Stimulated activated CD4-positive, alpha-beta T cell treated with anti-CD3 and anti-CD28 coated beads, Interleukin-2, amount 100 ng/mL, for 48 hours (primary cell): ENCODE measurements around the gene C10orf53.

Experiments used
- DNase-seq, 2 donors: peaks; one replicate each; pipeline ENCODE4 v3.0.0-alpha.2; 2020

C10orf53 gene, protein sequence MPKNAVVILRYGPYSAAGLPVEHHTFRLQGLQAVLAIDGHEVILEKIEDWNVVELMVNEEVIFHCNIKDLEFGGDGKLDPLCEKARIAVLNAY

DNA sequence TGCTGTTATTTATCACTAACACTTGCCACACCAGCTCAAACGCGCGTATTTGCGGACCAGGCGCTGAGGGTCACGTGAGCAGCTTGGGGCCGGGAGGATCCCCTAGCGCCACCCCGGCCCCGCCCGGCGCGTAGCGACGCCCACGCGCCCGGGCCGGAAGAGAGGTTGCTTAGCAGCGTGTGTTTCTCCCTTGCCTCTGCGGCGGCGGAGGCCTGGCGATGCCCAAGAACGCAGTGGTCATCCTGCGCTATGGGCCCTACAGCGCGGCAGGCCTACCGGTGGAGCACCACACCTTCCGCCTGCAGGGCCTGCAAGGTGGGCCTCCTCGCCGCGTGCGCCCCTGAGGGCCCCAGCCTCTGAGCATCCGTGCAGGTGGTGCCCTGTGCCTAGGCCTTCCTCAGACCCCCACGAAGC is at the start of gene C10orf53:
Gene C10orf53 (plus strand): TSS at position 172 of the 414 bp plus-strand sequence. CDS start 47 bp downstream, at position 219.
- peak in 1 of 2 donors; percentile 30 for DNase-seq

DNA sequence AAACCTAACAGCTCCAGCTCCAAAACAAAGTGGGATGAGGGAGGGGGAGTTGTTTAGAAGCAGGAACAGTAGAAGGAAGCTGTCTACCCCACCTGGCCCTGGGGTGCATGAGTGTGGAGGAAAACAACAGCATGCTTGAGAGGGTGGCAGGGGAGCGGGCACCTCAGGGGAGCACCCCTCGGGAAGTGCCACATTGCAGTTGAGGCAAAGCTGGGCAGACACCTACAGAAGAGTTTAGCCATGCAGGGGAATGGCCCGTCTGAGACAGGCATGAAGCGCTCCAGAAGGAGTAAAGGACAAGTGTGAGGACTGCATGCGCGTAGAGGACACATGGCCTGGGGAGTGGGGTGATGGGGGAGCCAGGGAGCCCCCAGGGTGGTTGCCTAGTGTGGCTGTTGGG is 47.5 kb upstream of the C10orf53 start:
- no peak for DNase-seq

DNA sequence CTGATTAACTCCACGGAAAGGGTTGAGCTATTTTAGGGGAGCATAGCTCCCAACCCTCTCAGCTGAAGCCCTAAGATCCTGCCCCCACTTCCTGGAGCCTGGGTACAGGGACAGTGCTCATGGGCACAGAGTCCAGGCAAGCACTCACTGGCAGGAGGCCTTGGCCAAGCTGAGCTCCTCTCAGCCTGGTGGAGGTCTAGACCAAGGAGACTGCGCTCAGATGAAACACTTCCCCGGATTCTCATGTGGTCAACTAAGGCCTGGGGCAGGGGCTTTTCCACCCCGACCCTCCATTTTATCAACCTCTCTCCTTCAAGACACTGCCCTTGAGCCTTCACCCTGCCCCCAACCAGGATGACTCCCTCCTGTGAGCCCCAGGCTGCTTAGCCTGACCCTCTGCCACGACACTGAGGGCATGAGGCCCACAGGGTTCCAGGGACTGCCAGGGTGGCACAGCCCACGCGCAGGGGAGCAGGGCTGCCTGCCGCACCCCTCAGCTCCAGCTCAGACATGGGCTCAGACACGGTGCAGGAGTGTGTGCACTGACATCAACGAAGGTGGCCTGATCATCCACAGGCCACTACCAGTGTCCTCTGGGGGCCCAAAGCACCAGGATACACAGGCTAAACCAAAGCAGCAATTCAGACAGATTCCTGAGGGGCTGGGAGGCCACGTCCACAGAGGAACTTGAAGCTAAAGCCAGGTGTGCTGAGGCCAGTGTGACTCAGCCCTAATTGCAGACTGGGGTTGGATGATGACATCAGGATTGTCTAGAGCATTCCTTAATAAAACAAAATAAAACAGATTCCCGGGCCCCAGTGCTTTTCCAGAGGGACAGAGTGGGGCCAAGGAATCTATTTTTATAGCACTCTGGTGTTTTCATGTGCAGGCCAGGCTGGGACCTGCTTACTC is 46.8 kb upstream of the C10orf53 start:
- no peak for DNase-seq

DNA sequence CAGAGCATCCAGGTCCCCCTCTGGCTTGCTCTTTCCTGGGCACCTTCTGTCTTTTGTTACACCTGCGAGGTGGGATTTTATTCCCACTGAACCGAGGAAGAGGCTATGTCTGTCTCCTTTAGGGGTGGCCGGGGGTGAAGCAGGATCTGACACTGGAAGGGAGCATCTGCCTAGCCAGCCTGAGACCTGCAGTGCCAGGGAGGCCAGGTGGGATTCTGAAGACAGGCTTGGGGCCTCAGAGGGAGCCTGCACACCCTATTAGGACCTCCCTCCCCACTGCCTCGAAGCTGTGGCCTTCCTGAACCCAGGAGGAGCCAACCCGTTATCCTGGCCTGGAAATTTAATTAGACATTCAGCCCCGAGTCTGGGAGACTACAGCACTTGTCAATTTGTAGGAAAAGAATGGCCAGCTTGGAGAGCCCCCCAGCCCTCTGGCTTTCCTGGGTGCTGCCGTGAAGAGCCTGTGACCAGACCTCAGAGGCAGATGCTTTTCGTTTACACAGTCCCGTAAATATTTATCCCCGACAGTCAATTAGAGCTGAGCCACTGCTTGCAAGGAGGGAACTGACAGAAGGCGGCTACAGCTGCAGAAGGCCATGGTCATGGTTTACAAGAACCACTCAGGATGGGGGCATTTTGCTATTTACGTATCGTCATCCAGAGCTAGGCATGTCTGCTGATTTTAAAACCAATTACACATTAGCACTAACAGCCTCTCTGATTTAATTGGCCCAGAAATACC is 46.0 kb upstream of the C10orf53 start:
- DNase-seq: no peak

DNA sequence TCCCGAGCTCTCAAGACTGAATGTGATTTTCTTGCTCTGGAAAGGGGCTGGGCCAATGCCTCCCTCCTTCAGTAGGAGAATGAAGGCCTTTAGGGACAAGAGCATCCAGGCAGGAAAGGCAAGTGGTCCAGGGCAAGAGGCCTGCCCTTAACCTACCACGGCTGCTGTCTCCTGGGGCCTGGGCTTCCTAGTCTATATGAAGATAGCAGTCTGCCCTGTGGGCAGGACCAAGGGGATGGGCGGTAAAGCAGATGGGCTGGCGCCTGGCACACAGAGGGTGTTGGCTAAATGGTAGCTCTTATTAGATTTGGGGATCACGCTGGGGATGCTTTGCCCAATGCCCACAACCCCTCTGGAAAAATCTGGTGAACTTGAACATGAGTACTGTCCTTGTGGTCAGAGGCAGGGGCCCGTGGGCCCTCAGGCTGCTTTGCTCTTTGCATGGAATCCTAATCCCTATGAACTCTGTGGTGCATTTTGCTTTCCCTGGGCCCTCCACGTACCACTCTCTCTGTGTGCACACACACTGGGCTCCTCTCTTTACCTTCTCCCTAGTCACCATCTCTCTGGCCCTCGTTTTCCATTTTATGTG is 45.3 kb upstream of the C10orf53 start:
- no peak for DNase-seq

DNA sequence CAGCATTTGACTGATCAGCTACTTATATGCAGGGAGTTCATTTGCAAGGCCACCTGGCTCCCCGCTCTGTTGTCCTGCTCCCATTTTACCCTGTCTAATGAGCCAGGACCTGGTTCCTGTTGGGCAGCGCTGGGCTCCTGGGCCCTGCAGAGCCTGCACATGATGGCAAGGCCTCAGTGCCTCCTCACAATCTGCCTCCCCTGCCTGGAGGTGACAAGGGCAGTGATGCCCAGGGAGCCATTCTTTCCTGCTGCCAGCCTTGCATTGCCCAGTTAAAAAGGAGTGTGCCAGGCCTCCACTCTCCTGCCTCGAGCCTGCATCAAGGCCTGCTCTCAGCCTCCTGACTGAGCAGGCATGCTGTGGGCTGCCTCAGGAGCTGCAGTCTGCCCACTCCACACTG is 37.1 kb upstream of the C10orf53 start:
- DNase-seq: no peak

DNA sequence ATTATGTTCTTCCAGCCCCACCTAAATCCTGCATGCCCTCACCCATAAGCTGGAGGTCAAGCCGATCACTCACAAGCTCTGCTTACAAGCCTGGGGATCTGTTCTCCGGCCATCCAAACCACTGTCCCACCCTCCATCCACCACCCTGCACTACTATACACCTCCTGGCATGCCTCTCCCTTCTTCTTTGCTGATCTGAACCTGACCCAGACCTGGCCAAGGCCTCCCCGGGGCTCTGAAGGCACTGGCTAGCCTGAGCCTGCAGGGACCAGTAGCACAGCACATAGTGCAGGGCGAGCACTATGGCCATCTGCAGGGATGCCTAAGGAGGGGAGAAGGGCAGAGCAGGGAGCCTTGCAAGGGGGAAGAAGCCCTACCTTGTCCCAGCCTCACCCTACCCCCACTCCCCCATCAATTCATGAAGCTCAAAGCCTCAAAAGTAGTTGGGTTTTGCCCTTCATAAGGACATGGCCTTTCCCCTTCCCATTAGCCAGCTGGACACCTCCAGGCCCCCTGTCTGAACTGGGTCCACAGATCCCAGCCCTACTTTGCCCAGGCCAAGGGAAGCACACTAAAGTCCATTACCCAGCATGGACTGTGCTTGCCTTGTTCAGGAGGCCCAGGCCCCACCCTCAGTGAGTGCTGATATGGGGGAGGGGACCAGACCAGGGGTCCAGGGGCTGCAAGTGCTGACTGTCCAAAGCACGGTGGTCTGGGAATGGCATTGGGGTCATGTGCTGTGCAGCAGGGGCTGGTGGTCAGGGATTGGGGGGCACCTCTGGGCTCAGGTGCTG is 36.0 kb upstream of the C10orf53 start:
- DNase-seq: no peak

DNA sequence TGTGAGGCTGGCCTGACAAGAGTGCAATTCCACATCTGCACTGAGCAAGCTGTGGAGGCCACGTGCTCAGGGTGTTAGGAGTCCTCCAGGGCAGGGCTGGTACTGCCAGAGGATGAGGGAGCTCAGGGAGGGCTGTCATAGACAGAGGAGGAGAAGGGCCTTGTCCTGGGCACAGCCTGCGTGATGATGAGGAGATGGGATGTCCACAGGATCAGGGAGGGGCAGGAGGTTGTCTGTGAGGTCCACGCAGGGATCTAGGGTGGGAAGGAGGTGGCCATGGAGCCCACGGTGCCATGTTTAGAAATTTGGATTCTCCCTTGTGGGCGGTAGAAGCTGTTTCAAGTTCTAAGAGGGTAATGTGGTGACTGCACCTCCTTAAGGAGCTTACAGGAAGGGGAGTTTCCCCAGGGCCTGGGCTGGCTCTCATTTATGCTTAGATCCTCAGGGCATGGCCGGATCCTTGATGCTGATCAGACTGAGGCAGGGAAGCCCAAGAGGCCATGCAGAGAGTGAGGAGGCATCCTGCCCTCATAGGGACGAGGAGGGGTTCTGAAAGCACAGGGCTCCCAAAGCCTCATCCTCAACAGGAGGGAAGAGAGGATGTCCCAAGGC is 35.3 kb upstream of the C10orf53 start:
- no peak for DNase-seq

DNA sequence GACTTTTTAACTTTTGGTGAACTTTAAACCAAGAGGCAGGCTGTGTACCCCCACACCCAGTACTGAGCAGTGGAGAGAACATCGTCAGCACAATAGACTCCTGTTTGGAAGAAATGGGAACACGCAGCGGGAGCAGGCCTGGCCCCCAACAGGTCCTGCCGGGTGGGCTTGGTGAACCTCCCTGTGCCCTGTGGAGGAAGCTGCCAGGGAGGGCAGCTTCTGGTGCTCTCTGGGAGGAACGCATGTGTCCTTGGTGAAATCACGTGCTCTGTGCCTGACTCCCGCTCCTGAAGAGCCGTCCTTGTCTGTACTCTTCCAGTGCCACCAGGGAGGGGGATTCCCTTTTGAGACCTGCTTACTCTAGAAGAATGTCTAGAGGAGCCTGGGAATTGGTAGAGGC is 34.0 kb upstream of the C10orf53 start:
- no peak for DNase-seq

DNA sequence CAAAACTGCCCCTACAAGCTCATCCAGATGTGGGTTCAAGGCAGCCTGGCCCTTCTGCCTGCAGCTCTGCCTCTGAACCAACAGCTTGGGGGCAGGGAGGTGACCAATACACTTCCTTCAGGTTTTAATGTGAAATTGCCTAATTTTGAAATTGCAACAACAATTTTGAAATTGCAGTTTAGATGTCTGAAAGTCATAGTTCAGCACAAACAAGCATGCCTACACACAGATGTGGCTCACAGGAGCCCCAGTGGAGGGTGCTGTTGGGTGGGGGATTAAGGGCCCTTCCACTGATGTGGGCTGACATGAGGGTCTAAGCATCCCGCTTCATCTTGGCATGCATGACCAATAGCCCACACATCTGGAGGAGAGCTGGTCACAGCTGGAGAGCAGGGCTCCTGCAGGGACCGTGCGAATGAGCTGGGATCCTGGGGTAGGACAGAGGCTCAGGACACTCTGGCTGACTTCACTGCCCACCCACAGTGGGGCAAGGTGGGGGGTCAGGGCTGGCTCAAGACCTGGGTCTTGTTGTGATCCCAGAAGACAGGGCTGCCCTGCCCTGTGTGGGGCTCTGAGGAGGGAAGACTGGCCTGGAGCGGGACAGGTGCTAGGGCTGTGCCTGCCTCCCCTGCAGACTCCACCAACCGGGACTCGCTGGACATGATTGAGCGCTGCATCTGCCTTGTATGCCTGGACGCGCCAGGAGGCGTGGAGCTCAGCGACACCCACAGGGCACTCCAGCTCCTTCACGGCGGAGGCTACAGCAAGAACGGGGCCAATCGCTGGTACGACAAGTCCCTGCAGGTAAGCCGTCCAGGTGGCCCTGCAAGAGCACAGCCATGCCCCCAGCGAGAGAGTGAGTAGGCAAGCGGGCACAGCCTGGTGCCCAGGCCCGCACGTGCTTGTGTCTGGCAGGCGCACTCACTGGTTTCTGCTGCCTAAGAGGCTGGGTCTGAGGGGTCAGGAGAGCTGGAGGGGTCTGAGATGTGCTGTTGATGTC is 33.3 kb upstream of the C10orf53 start:
- DNase-seq: no peak

DNA sequence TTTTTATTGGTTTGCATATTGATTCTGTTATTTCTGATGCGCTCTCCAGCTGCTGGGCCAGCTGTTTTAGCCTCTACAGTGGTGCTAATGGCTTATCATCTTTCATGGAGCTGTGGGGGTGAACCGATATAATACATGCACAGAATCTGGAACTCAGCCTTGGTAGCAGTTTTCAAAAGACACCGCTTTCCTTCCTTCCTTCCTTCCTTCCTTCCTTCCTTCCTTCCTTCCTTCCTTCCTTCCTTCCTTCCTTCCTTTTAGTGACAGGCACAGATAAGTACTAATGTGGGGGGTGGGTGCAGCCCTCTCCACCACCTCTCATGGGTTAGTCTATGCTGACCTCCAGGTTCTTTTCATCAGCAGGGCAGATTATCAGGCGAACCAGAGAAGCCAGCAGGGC is 31.9 kb upstream of the C10orf53 start:
- no peak for DNase-seq

DNA sequence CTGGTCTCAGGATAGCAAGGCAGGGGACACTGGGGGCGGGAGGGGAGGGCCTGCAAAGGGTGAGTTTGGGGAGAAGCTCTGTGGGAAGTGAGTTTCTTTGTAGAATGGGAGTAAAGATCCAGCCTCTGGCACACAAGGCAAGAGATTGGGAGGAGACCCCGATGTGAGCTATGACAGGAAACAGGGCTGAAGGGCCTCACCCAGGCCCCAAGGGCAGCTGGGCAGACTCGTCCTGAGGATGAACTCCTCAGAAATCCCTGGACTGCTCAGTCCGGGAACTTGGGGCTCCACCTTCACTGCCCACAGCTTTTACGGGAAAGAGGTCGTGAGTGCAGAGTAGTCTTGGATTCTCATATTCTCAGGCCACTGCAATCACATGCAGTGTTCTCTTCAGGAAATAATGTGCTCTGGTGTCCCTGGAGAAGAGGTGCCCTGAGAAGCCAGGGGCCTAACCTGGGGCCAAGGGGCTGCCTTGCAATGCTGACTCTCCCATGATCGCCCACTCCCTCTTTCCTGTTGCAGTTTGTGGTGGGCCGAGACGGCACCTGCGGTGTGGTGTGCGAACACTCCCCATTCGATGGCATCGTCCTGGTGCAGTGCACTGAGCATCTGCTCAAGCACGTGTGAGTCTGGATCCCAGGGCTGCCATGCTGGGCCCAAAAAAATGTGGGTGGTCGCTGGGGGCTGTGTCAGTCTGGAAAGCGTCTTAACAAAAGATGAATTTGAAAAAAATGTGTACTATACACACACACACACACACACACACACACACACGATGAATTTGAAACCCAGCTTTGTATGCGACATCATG is 31.3 kb upstream of the C10orf53 start:
- no peak for DNase-seq

DNA sequence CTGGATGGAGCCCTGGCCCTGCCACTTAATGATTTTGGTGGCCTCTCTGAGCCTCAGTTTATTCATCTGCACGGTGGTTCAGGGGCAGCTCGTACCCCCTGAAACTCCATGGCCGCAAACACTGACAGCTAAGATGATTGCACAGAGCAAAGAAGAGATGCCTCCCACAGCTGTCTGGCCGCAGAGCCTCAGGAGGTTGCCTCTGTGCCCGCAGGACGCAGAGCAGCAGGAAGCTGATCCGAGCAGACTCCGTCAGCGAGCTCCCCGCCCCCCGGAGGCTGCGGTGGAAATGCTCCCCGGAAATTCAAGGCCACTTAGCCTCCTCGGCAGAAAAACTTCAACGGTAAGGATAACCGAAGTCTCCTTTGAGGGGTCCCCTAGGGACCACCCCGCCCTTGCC is 30.2 kb upstream of the C10orf53 start:
- no peak for DNase-seq

DNA sequence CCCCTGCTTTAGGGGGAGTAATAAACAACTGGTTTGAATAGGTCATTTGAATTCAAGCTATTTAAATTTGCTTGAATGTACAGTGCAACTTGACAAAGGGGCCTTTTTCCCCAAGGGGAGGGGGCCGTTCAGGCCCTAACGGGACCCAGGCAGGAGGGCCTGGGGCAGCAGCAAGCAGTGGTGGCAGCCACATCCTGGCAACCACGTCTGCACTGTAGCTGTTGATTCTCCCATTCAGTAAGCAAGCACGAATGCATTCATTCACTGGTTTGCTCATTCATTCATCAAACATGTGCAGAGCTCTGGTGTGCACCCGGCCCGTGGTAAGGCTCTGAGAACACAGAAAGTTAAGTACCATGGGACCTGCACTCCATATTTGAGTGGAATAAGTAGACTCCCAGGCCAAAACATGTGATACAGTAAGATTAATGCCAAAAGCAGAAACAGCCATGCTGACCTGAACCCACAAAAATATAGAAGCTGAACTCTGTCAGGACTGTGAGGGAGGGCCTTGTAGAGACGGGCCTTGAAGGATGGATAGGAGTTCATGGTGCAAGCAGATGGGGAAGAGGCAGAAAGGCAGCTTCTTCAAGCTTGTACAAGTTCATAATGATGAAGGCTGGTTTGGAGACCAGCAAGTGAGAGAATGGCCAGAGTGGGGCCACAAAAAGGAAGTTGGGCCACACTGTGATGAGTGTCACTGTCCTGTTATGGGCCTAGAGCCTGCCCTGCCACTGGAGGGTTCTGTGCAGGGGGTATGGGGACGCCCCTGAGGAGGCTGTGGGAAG is 29.3 kb upstream of the C10orf53 start:
- no peak for DNase-seq

DNA sequence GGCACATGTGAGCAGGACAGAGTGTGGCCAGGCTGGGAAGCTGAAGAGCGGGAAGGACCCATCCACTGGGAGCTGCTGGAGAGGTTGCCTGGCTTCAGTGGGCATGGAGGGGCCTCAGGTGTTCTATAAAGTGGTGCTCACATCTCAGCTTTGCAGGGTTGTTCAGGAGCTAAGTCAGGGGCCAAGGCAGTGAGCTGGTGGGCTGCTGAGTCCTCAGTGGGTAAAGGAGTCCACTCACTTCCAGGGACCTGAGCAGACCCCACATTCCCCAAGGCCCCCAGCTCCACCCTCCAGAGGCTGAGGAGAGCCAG is 28.8 kb upstream of the C10orf53 start:
- no peak for DNase-seq

DNA sequence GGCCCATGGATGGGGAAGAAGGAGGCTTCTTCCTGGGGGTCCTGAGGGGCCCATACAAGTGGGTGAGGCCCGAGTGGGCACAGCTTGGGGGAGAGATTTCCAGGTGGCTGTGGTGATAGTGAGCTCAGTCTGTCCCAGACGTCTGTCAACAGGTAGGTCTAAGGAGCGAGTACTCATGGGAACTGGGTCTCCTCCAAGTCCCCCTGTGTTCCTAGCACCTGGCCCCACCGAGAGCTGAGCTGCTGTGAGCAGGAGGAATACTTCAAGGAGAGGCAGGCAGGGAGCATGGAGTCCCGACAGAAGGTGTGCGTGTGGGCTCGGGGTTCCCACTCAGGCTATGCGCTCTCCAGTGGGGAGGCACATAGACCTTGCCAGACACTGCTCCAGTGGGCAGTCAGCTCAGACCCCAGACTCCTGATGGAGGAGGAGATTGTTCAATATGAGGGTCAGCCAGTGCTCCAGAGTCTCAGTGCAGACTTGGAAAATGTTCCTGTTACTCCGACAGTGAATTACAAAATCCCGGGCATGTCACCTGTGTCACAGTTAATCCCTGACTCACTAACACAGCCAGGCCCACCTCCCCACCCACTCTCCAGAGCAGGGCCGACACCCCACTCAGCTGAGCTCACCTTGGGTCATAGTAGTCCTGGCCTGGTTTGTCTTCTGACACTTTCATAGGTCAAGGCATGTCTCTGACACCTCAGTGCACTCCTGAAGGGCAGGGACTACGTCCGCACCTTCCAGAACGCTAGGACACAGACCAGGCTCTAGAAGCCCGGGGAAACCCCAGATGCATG is 28.2 kb upstream of the C10orf53 start:
- DNase-seq: no peak

DNA sequence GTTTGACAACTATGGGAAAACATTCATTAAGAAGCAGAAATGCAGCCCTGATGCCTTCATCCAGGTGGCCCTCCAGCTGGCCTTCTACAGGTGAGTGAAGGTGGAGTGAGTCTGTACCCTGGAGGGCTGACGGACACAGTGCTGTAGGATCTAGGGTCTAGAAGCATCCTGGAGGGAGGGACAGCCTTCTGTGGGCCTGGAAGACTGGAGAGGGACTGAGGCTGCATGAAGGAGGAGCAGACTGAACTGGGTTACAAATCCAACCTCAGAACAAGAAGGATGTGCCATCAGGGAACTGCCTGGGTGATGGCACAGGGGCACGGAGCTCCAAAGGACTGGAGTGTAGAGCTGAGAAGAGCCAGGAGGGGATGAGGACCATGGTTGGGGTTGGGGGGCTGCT is 27.5 kb upstream of the C10orf53 start:
- no peak for DNase-seq
